IMR-90 (cell line): Measurements from ENCODE around the gene BCLAF1. TPM values are rescaled to one million over a fixed set of nuclear protein-coding genes. Genes with fewer than 3 reads are reported as not detected.

Experiments
- ATAC-seq: fragments of 200-7000 bp; cut with Tn5 transposase; 2 replicates; pipeline ENCODE4 v1.9.1; 2020; ENCODE audit warnings: low read depth, mild to moderate bottlenecking, moderate library complexity
- BruUV-seq: library from RNA; stranded (reverse); fragments of 400-500 nt; replicated peaks from 2 replicates; lab custom pipeline; 2021; lab: Mats Ljungman, UMichigan
- CTCF ChIA-PET: fragments of 300-600 bp; formaldehyde crosslinking; extraction: SDS; loops from one replicate; lab custom pipeline; 2021; ENCODE audit warnings: antibody characterized with exemption; lab: Yijun Ruan, JAX
- POLR2A ChIA-PET: fragments of 300-600 bp; sonication (Branson Sonifier 250); formaldehyde crosslinking; loops from one replicate; lab custom pipeline; 2022; ENCODE audit warnings: antibody characterized with exemption; ENCODE audit not compliant: unreplicated experiment; lab: Charles Lee
- DNase-seq: peaks from one replicate; pipeline ENCODE4 v3.0.0; 2013
- H2AFZ ChIP-seq: replicated peaks from 2 replicates; pipeline ENCODE3; 2013; ENCODE audit warnings: low read length, mild to moderate bottlenecking; ENCODE audit not compliant: poor library complexity
- H2AK5ac ChIP-seq: 2 replicates; pipeline ENCODE4 v1.6.1; 2013; ENCODE audit warnings: low read depth, low read length, inconsistent platforms
- H2AK9ac ChIP-seq: replicated peaks from 2 replicates; pipeline ENCODE3; 2013; ENCODE audit warnings: mild to moderate bottlenecking, low read depth, low read length, moderate library complexity; ENCODE audit not compliant: poor library complexity
- H2BK120ac ChIP-seq: 2 replicates; pipeline ENCODE4 v1.6.1; 2013; ENCODE audit warnings: low read depth, low read length, inconsistent platforms
- H2BK15ac ChIP-seq: 3 replicates; pipeline ENCODE4 v1.6.1; 2013; ENCODE audit warnings: low read depth, low read length, inconsistent platforms
- H2BK20ac ChIP-seq: 2 replicates; pipeline ENCODE4 v1.6.1; 2013; ENCODE audit warnings: low read depth, mild to moderate bottlenecking, inconsistent platforms, low read length, moderate library complexity
- H2BK5ac ChIP-seq: 2 replicates; pipeline ENCODE4 v1.6.1; 2013; ENCODE audit warnings: mild to moderate bottlenecking, low read depth, low read length, inconsistent platforms; ENCODE audit not compliant: poor library complexity, severe bottlenecking
- H3K14ac ChIP-seq: replicated peaks from 2 replicates; pipeline ENCODE4 v1.6.1; 2013; ENCODE audit warnings: low read depth, low read length, inconsistent platforms
- H3K18ac ChIP-seq: 2 replicates; pipeline ENCODE4 v1.6.1; 2013; ENCODE audit warnings: low read depth, low read length, control low read depth
- H3K23ac ChIP-seq: 2 replicates; pipeline ENCODE4 v1.6.1; 2013; ENCODE audit warnings: low read depth, low read length, inconsistent platforms
- H3K27ac ChIP-seq: 2 replicates; pipeline ENCODE4 v1.5.1; 2013; ENCODE audit warnings: mild to moderate bottlenecking, control low read depth, low read length; ENCODE audit not compliant: insufficient read depth
- H3K27me3 ChIP-seq: 2 replicates; pipeline ENCODE4 v1.6.1; 2013; ENCODE audit warnings: low read length; ENCODE audit not compliant: control insufficient read depth, insufficient read depth
- H3K36me3 ChIP-seq: 2 replicates; pipeline ENCODE4 v1.6.1; 2013; ENCODE audit warnings: low read length, mixed read lengths; ENCODE audit not compliant: control insufficient read depth, insufficient read depth
- H3K4ac ChIP-seq: 2 replicates; pipeline ENCODE4 v1.6.1; 2013; ENCODE audit warnings: low read depth, low read length, inconsistent platforms
- H3K4me1 ChIP-seq: 2 replicates; pipeline ENCODE4 v1.6.1; 2013; ENCODE audit warnings: low read length, mixed read lengths; ENCODE audit not compliant: control insufficient read depth, insufficient read depth
- H3K4me2 ChIP-seq: 2 replicates; pipeline ENCODE4 v1.6.1; 2013; ENCODE audit warnings: low read depth, mild to moderate bottlenecking, control low read depth, low read length, moderate library complexity
- H3K4me3 ChIP-seq: 2 replicates; pipeline ENCODE4 v1.5.1; 2013; ENCODE audit warnings: low read depth, mild to moderate bottlenecking, control low read depth, low read length, moderate library complexity; ENCODE audit not compliant: insufficient read depth
- H3K56ac ChIP-seq: 2 replicates; pipeline ENCODE4 v1.6.1; 2013; ENCODE audit warnings: low read length, inconsistent platforms; ENCODE audit not compliant: insufficient read depth; ENCODE audit errors: extremely low read depth
- H3K79me1 ChIP-seq, 2 experiments: 2 replicates each; pipeline ENCODE4 v1.6.1; 2013; ENCODE audit warnings: low read length in 2 of 2, inconsistent platforms in 1 of 2, low read depth in 1 of 2
- H3K9ac ChIP-seq: 2 replicates; pipeline ENCODE4 v1.6.1; 2013; ENCODE audit warnings: low read depth, low read length, control low read depth
- H3K9me1 ChIP-seq: 2 replicates; pipeline ENCODE4 v1.6.1; 2013; ENCODE audit warnings: low read length, inconsistent platforms; ENCODE audit not compliant: insufficient read depth
- H3K9me3 ChIP-seq: 2 replicates; pipeline ENCODE4 v1.6.1; 2013; ENCODE audit warnings: low read length; ENCODE audit not compliant: control insufficient read depth, insufficient read depth
- H4K20me1 ChIP-seq: 2 replicates; pipeline ENCODE4 v1.6.1; 2013; ENCODE audit warnings: low read length, inconsistent platforms; ENCODE audit not compliant: insufficient read depth
- H4K5ac ChIP-seq: 2 replicates; pipeline ENCODE4 v1.6.1; 2013; ENCODE audit warnings: mild to moderate bottlenecking, low read depth, low read length, control low read depth
- H4K8ac ChIP-seq, 2 experiments: 2 replicates each; pipeline ENCODE4 v1.6.1; 2013; ENCODE audit warnings: low read depth in 2 of 2, low read length in 2 of 2, control low read depth in 1 of 2, inconsistent platforms in 1 of 2
- H4K91ac ChIP-seq: 2 replicates; pipeline ENCODE4 v1.6.1; 2013; ENCODE audit warnings: low read depth, low read length, inconsistent platforms; ENCODE audit not compliant: insufficient read depth
- BHLHE40 ChIP-seq: fragments of 150-350 bp; IDR thresholded peaks from 2 replicates; pipeline ENCODE4 v1.6.1; 2016; ENCODE audit warnings: mild to moderate bottlenecking, low read depth, low read length
- ELK1 ChIP-seq: fragments of 150-350 bp; IDR thresholded peaks from 2 replicates; pipeline ENCODE4 v1.6.1; 2016; ENCODE audit warnings: low read depth, mild to moderate bottlenecking, low read length, moderate library complexity, borderline replicate concordance
- FOS ChIP-seq: fragments of 150-350 bp; IDR thresholded peaks from 2 replicates; pipeline ENCODE4 v1.6.1; 2016; ENCODE audit warnings: low read depth, low read length
- MAFK ChIP-seq: IDR thresholded peaks from 2 replicates; pipeline ENCODE4 v1.6.1; 2012; ENCODE audit warnings: low read depth, low read length, improper control_type of control experiment
- MXI1 ChIP-seq: IDR thresholded peaks from 2 replicates; pipeline ENCODE4 v1.6.1; 2012; ENCODE audit warnings: low read depth, mild to moderate bottlenecking, low read length, moderate library complexity, borderline replicate concordance
- NFE2L2 ChIP-seq: fragments of 150-350 bp; IDR thresholded peaks from 2 replicates; pipeline ENCODE4 v1.6.1; 2016; ENCODE audit warnings: low read depth, mild to moderate bottlenecking, low read length
- POLR2A ChIP-seq: IDR thresholded peaks from 2 replicates; pipeline ENCODE4 v1.6.1; 2012; ENCODE audit warnings: mild to moderate bottlenecking, low read depth, low read length
- RAD21 ChIP-seq: IDR thresholded peaks from 2 replicates; pipeline ENCODE4 v1.6.1; 2012; ENCODE audit warnings: low read length, improper control_type of control experiment
- RCOR1 ChIP-seq: IDR thresholded peaks from 2 replicates; pipeline ENCODE4 v1.6.1; 2012; ENCODE audit warnings: mild to moderate bottlenecking, low read length, improper control_type of control experiment; ENCODE audit not compliant: insufficient replicate concordance
- WGBS, 2 experiments: methylation state at CpG; one replicate each; pipeline versions ENCODE4 v1.1.5 to v1.1.7; 2013; ENCODE audit warnings: missing lambda C conversion rate in 2 of 2; ENCODE audit not compliant: insufficient read length in 1 of 2; ENCODE audit errors: extremely low coverage in 2 of 2; 5-methylcytosine and 5-hydroxymethylcytosine counted together
- dilution Hi-C: fragments of 300-500 bp; cut with HindIII; formaldehyde crosslinking; loops from one replicate; pipeline ENCODE4 v1.14.3; 2018; ENCODE audit warnings: low sequenced_read_pairs; ENCODE audit not compliant: unreplicated experiment
- in situ Hi-C: fragments of 300-500 bp; cut with MboI; formaldehyde crosslinking; loops from 3 replicates; pipeline ENCODE4 v1.14.3; 2019; ENCODE audit warnings: low sequenced_read_pairs, inconsistent platforms, mixed read lengths
- intact Hi-C: fragments of 100-400 bp; cut with micrococcal nuclease; formaldehyde crosslinking; loops from 2 replicates; pipeline ENCODE4 v1.10.0; 2022
- polyA plus RNA-seq, 3 experiments: library from polyadenylated mRNA; depleted of rRNA; stranded (reverse); fragments of >200 nt; gene quantifications; 2 replicates each; pipeline ENCODE4 v1.2.3, GENCODE V29; 2012; ENCODE audit warnings: low replicate concordance in 1 of 3
- total RNA-seq: library from RNA; depleted of rRNA; stranded (reverse); fragments of >200 nt; gene quantifications from 2 replicates; pipeline ENCODE4 v1.2.3, GENCODE V29; 2012

Gene BCLAF1
- total and polyA plus RNA-seq, 2 of the 4 experiments (the other 2 are of a cell fraction), result 34.0 to 141 TPM

- no peak overlapping the region for H3K14ac ChIP-seq
- intact Hi-C loops (no loop called here), in situ Hi-C loops (no loop called here), dilution Hi-C loops (no loop called here)
- no peak overlapping the region for H3K9ac ChIP-seq
- no peak for TF ChIP-seq MAFK
- no peak for TF ChIP-seq FOS
- TF ChIP-seq RCOR1, result no peak
- TF ChIP-seq POLR2A, result no peak
- no peak for TF ChIP-seq MXI1
- TF ChIP-seq NFE2L2, result no peak
- no peak for TF ChIP-seq ELK1
- no peak for TF ChIP-seq RAD21
- no peak for TF ChIP-seq BHLHE40
- no peaks in the 10 kb centered on the region for H3K9me3 ChIP-seq
- no peak overlapping the region for H2BK15ac ChIP-seq
- H2AK5ac ChIP-seq, result no peak overlapping the region
- no peak overlapping the region for H2BK5ac ChIP-seq
- H2BK120ac ChIP-seq, result no peak overlapping the region
- no peaks in the 10 kb centered on the region for H3K9me1 ChIP-seq
- H3K27me3 ChIP-seq, result peaks cover 4% of the 10 kb centered on the region; the same call in 1 of the 2 replicates
- CTCF ChIA-PET, result interaction anchor here (0.6 to 0.9 kb wide), 2 partner anchors 229 to 284 kb away, joined by 3 to 4 read pairs; no protein-coding TSS in a partner anchor
- ATAC-seq (no peak), DNase-seq (no peak)
- POLR2A ChIA-PET, result no interaction called here
- H4K91ac ChIP-seq, result no peak overlapping the region
- H3K23ac ChIP-seq, result no peak overlapping the region
- no peak overlapping the region for H2BK20ac ChIP-seq
- no peak overlapping the region for H3K4ac ChIP-seq
- 33% methylated on average over 1 of the region's 4 CpGs; no CpG with 5 or more reads in 1 of the 2 experiments for WGBS, 2 experiments
- no peak overlapping the region for H3K56ac ChIP-seq
- no peaks in the 10 kb centered on the region for H3K4me1 ChIP-seq
- H4K20me1 ChIP-seq, result no peaks in the 10 kb centered on the region
- H4K5ac ChIP-seq, result no peak overlapping the region
- H3K36me3 ChIP-seq, result no peaks in the 10 kb centered on the region
- no TSS peak for BruUV-seq
- H3K4me3 ChIP-seq, result no peak overlapping the region
- no peaks in the 10 kb centered on the region for H3K79me1 ChIP-seq
- no peak overlapping the region for H4K8ac ChIP-seq
- no peak overlapping the region for H2AK9ac ChIP-seq
- no peak overlapping the region for H2AFZ ChIP-seq
- H3K4me2 ChIP-seq, result no peak overlapping the region
- no peak overlapping the region for H3K18ac ChIP-seq
- no peak overlapping the region for H3K27ac ChIP-seq
Observed at GRCh38 chr6:136318676-136319075, 29.0 kb upstream of the BCLAF1 start.
